Anterior cingulate cortex (tissue), 58 donors: Measurements from ENCODE around the gene FASN.

Experiments
- DNase-seq, 58 donors: peaks; one replicate each; lab custom pipeline; 2025; lab: John Stamatoyannopoulos, UW

The FASN gene

GRCh38 chr17:82080048-82080788, 17.8 kb downstream of the FASN start:
- no peak for DNase-seq

GRCh38 chr17:82079001-82079677, 18.9 kb downstream of the FASN start:
- DNase-seq: no peak

GRCh38 chr17:82078433-82078832, 19.6 kb downstream of the FASN start:
- no peak for DNase-seq

GRCh38 chr17:82077617-82078358, 20.2 kb downstream of the FASN start:
- DNase-seq: peak in 25 of 58 donors; percentile 21 to 71 (median 42)

- DNase-seq: no peak
Measured at GRCh38 chr17:82076785-82077591, 21.0 kb downstream of the FASN start.

GRCh38 chr17:82076018-82076784, 21.8 kb downstream of the FASN start:
- no peak for DNase-seq

GRCh38 chr17:82073446-82073845, 24.6 kb downstream of the FASN start:
- DNase-seq: no peak

GRCh38 chr17:82072827-82073226, 25.2 kb downstream of the FASN start:
- DNase-seq: no peak

- DNase-seq: no peak
Measured at GRCh38 chr17:82070611-82071010, 27.4 kb downstream of the FASN start.

- DNase-seq: peak in 43 of 58 donors; percentile 13 to 63 (median 38)
Measured at GRCh38 chr17:82065638-82066303, 32.3 kb downstream of the FASN start, which contains the start of gene DUS1L. Gene DUS1L, minus strand, starts transcription at chr17:82065804. Its CDS starts 745 bp downstream, at chr17:82065059.

GRCh38 chr17:82065193-82065637, 32.8 kb downstream of the FASN start:
- DNase-seq: peak in 2 of 58 donors; percentile 38 to 56

GRCh38 chr17:82064433-82065192, 33.4 kb downstream of the FASN start:
- no peak for DNase-seq

GRCh38 chr17:82063424-82064415, 34.3 kb downstream of the FASN start:
- no peak for DNase-seq

- no peak for DNase-seq
Measured at GRCh38 chr17:82062984-82063368, 35.1 kb downstream of the FASN start.

- no peak for DNase-seq
Measured at GRCh38 chr17:82062076-82062983, 35.7 kb downstream of the FASN start.
